Uterus (tissue), 4 donors: ENCODE measurements around the gene AP3D1. TPM values are rescaled to one million over a fixed set of nuclear protein-coding genes. Genes with fewer than 3 reads are reported as not detected.

ENCODE experiments used
- DNase-seq, 2 donors: peaks; one replicate each; pipeline ENCODE4 v3.0.0-alpha.2; 2019 to 2020
- H3K27ac ChIP-seq, 2 donors: fragments of 200-600 bp; sonication (generic); 1 replicate in 1 of 2; 2 replicates in 1 of 2; pipeline ENCODE4 v1.5.1; 2016 to 2018
- H3K27me3 ChIP-seq, 2 donors: fragments of 200-600 bp; sonication (generic); one replicate each; pipeline ENCODE4 v1.5.1; 2018 to 2019; ENCODE audit warnings: control low read depth in 1 of 2
- H3K36me3 ChIP-seq, 2 donors: fragments of 200-600 bp; sonication (generic); one replicate each; pipeline ENCODE4 v1.5.1; 2019; ENCODE audit warnings: control low read depth in 1 of 2
- H3K4me1 ChIP-seq, 2 donors: fragments of 200-600 bp; sonication (generic); one replicate each; pipeline ENCODE4 v1.5.1; 2018 to 2019; ENCODE audit warnings: control low read depth in 1 of 2
- H3K4me3 ChIP-seq, 2 donors: fragments of 200-600 bp; sonication (generic); 1 replicate in 1 of 2; 2 replicates in 1 of 2; pipeline ENCODE4 v1.5.1; 2018 to 2019; ENCODE audit warnings: mild to moderate bottlenecking in 1 of 2
- H3K9me3 ChIP-seq, 2 donors: fragments of 200-600 bp; sonication (generic); one replicate each; pipeline ENCODE4 v1.5.1; 2019; ENCODE audit warnings: control low read depth in 1 of 2
- CTCF ChIP-seq, 4 experiments: fragments of 200-600 bp in 2 of 4; fragments of 450-650 bp in 2 of 4; sonication (generic) in 2 of 4; IDR thresholded peaks; one replicate each; pipeline ENCODE4 v1.5.1; 2016 to 2019; ENCODE audit warnings: antibody characterized with exemption in 4 of 4, mild to moderate bottlenecking in 2 of 4, moderate library complexity in 1 of 4
- POLR2A ChIP-seq, 2 donors: fragments of 450-650 bp; IDR thresholded peaks; one replicate each; pipeline ENCODE4 v1.6.1; 2016; ENCODE audit warnings: antibody characterized with exemption in 2 of 2, mild to moderate bottlenecking in 1 of 2, moderate library complexity in 1 of 2
- intact Hi-C: fragments of 100-400 bp; cut with DNase I; formaldehyde crosslinking; loops from one replicate; pipeline ENCODE4 v1.15.1; 2023; ENCODE audit warnings: low total_unique reads
- total RNA-seq, 4 donors: library from RNA; depleted of rRNA in 3 of 4; stranded (reverse); fragments of >200 nt in 3 of 4; gene quantifications; one replicate each; pipeline versions ENCODE4 v1.1.0 to v1.2.4, GENCODE V29; 2014 to 2023
- donor health status: DM: yes; HTN: yes; CAD: no.

The AP3D1 gene
- total RNA-seq, 4 donors from 2014 or later = 33.8 to 97.5 (median 49.8) TPM

GRCh38 chr19:2150794-2151338, 500 bp downstream of the AP3D1 start:
- TF ChIP-seq CTCF (IDR thresholded peaks at IDR 0.05) (no peak), POLR2A (IDR thresholded peaks at IDR 0.05) (no peak)
- peak overlapping the region; percentile 52 to 78 for H3K4me3 ChIP-seq
- H3K4me1 ChIP-seq = peaks cover 0 to 11% of the 10 kb centered on the region in 2 donors
- no peaks in the 10 kb centered on the region for H3K27me3 ChIP-seq
- peak overlapping the region; percentile 70 to 82 for H3K27ac ChIP-seq
- H3K36me3 ChIP-seq = no peaks in the 10 kb centered on the region
- DNase-seq = peak in 1 of 2 donors; percentile 40
- intact Hi-C loops = loop anchor here (10.0 kb wide), 1 partner anchor 124 kb away; no protein-coding TSS in a partner anchor
- no peaks in the 10 kb centered on the region for H3K9me3 ChIP-seq

GRCh38 chr19:2149980-2150793, 1.2 kb downstream of the AP3D1 start:
- no peak for DNase-seq
- no peak for TF ChIP-seq POLR2A (IDR thresholded peaks at IDR 0.05)
- H3K36me3 ChIP-seq = no peaks in the 10 kb centered on the region
- peak overlapping the region; percentile 52 to 78 for H3K4me3 ChIP-seq
- H3K9me3 ChIP-seq = no peaks in the 10 kb centered on the region
- no peaks in the 10 kb centered on the region for H3K27me3 ChIP-seq
- peak overlapping the region; percentile 70 to 82 for H3K27ac ChIP-seq
- peaks cover 0 to 11% of the 10 kb centered on the region in 2 donors for H3K4me1 ChIP-seq
- intact Hi-C loops = loop anchor here (10.0 kb wide), 1 partner anchor 125 kb away; no protein-coding TSS in a partner anchor

- TF ChIP-seq CTCF (IDR thresholded peaks at IDR 0.05) = no peak
- TF ChIP-seq POLR2A (IDR thresholded peaks at IDR 0.05) = no peak
- H3K9me3 ChIP-seq = no peaks in the 10 kb centered on the region
- no peak overlapping the region for H3K27ac ChIP-seq
- peaks cover 0 to 11% of the 10 kb centered on the region in 2 donors for H3K4me1 ChIP-seq
- intact Hi-C loops = no loop called here
- H3K36me3 ChIP-seq = no peaks in the 10 kb centered on the region
- DNase-seq = no peak
- H3K4me3 ChIP-seq = no peak overlapping the region
- no peaks in the 10 kb centered on the region for H3K27me3 ChIP-seq
These were observed 2.8 kb downstream of the AP3D1 start for GRCh38 chr19:2148482-2149135.

GRCh38 chr19:2145831-2146241, 5.5 kb downstream of the AP3D1 start:
- no peak for DNase-seq
- no peak for TF ChIP-seq CTCF (IDR thresholded peaks at IDR 0.05)
- no peak for TF ChIP-seq POLR2A (IDR thresholded peaks at IDR 0.05)
- intact Hi-C loops = no loop called here
- Histone ChIP-seq H3K27ac (no peak overlapping the region), H3K4me3 (no peak overlapping the region), H3K27me3 (no peaks in the 10 kb centered on the region), H3K36me3 (no peaks in the 10 kb centered on the region), H3K4me1 (peaks cover 0 to 11% of the 10 kb centered on the region in 2 donors), H3K9me3 (no peaks in the 10 kb centered on the region)

GRCh38 chr19:2144190-2144589, 7.2 kb downstream of the AP3D1 start:
- intact Hi-C loops = no loop called here
- H3K27me3 ChIP-seq = no peaks in the 10 kb centered on the region
- no peak for TF ChIP-seq POLR2A (IDR thresholded peaks at IDR 0.05)
- TF ChIP-seq CTCF (IDR thresholded peaks at IDR 0.05) = no peak
- no peaks in the 10 kb centered on the region for H3K36me3 ChIP-seq
- no peaks in the 10 kb centered on the region for H3K9me3 ChIP-seq
- no peak overlapping the region for H3K27ac ChIP-seq
- no peak overlapping the region for H3K4me3 ChIP-seq
- no peak for DNase-seq
- H3K4me1 ChIP-seq = no peaks in the 10 kb centered on the region
